ENCODE measurements around the gene PTPRCAP. TPM values are rescaled to one million over a fixed set of nuclear protein-coding genes. Genes with fewer than 3 reads are reported as not detected.
A peak's percentile ranks its signal among the peaks of the same experiment; 100 is the strongest.

PTPRCAP gene
- total RNA-seq, 1 experiment from 2014 or later, result 1.5 TPM

DNA sequence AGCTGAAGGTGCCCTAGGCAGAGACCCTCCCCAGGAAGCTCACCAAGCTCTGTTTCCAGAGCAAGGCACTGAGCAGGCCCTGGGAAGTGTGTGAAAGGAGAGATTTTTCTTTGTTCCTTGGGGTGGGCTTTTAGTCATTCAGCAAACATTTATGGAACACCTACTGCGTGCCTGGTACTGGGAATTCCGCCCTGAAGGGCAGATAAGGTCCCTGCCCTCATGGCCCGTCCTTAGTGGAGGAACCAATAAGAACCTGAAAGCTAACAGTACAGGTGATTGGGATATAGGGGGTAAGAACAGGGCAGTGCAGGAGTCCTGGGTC, 27.7 kb upstream of the PTPRCAP start:
- no peak for DNase-seq (ENCODE audit: low spot score)

DNA sequence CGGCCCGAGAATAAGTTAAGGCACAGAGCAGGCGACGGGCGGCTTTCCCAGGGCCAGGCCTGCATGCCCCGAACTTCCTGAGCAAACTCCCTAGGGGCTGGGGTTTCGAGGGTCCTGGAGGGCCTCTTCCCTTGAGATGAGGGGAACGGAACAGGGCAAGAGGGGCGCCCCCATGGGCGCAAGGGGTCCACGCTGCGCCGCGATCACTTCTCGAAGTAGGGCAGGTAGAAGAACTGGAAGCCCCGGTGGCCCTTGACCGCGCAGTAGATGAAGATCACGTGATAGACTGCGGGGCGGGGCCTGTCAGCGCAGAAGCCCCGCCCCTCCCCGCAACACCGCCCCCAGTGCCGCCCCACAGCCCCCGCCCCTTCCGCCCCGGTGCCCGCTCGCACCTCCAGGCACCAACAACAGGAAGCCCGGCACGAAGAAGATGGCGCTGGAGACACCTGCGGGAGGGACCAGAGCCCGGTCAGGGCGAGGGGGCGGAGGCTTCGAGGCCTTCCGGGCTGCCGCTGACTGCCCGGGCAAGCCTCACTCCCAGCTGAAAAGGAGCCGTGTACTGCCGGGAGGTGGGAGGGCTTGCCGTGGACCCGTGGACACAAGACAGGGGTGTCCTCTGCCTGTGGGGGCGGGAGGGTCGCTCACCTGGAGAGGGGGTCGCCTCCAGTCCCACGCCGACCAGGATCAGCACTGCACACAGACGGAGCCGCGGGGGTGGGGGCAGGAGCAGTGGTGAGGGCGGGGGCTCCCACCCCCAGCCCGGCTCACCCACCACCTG, 27.1 kb upstream of the PTPRCAP start:
- DNase-seq (ENCODE audit: low spot score), result peak; percentile 42

DNA sequence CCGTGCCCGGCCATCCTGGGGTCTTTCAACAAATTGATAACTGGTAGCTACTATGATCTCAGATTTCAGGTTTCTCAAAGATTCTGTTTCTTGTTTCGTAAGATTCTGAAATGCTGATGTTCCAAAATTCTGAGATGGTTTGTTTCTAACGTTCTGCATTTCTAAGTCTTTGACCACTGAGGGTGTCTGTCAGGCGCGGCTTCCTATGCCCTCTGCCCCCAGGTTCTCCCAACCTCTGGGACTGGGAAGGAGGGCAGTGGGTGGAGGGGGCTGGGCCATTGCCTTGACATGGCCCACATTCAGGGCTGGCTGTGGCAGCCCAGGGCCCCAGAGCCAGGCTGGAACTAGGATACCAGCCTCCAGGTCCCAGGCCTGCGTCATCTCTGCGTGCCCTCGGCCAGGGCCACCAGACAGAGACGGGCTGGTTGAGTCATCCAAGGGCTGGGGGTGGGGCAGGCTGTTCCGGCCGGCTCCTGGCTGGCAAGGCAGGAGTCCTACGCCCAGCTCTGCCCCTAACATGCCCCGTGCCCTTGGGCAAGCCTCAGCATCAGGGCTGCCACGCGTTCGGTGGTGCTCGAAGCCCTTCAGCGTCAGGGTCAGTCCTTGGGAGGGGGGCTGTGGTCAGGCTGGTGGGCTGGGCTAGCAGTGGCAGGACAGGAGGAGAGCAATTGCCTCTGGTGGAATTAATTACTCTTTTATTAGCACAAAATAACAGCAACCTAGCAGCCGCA, 26.4 kb upstream of the PTPRCAP start:
- DNase-seq (ENCODE audit: low spot score), result peak; percentile 86

GRCh38 chr11:67463186-67463585, 25.7 kb upstream of the PTPRCAP start:
- DNase-seq (ENCODE audit: low spot score), result no peak

DNA sequence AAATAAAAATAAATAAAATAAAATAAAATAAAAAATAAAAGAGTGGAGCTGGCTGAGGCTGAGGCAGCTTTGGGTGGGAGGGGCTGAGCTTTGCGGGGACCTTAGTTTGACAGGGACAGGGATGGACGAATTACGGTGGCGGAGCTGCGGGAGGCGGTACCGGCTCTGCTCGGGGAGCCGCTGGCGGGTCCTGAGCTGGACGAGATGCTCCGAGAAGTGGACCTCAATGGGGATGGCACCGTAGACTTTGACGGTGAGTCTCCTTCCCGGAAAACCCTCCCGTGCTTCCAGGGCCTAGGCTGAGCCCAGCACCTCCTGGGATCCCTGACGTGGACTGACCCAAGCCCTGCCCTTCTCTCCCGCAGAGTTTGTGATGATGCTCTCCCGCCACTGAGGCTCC, 20.8 kb upstream of the PTPRCAP start:
- no peak for DNase-seq (ENCODE audit: low spot score)

GRCh38 chr11:67457453-67457852, 20.0 kb upstream of the PTPRCAP start:
- no peak for DNase-seq (ENCODE audit: low spot score)

DNA sequence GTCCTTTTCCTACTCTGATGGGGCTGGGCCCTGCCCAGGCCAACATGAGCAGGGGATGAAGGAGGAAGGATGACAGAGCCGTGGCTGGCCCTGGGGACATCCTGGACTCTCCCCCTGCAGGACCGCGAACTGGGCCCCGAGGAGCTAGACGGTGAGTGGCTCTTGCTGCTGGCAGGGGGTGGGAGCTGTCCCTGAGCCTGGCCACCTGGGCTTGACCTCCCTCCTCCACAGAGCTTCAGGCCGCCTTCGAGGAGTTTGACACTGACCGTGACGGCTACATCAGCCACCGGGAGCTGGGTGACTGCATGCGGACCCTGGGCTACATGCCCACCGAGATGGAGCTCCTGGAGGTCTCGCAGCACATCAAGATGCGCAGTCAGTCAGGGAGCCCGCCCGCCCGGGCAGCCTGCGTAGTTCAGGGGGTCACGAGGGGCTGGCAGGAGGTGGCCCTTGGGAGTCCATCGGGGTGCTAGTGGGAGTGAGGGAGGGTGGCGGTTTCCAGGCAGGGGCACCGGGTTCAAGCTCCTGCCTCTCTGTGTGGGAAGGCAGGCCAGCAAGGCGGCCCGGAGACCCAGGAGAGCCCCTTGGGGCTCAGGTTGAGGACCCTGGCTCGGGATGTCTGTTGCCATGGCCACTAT, 18.7 kb upstream of the PTPRCAP start:
- DNase-seq (ENCODE audit: low spot score), result no peak

- DNase-seq (ENCODE audit: low spot score), result no peak
These were observed 17.6 kb upstream of the PTPRCAP start, which contains the start of gene CABP4 for GRCh38 chr11:67455054-67455453. CABP4 (plus strand) TSS chr11:67455354; CDS start chr11:67455424, 70 bp downstream.

- DNase-seq (ENCODE audit: low spot score), result no peak
These were observed 16.6 kb upstream of the PTPRCAP start for GRCh38 chr11:67453816-67454732.

DNA sequence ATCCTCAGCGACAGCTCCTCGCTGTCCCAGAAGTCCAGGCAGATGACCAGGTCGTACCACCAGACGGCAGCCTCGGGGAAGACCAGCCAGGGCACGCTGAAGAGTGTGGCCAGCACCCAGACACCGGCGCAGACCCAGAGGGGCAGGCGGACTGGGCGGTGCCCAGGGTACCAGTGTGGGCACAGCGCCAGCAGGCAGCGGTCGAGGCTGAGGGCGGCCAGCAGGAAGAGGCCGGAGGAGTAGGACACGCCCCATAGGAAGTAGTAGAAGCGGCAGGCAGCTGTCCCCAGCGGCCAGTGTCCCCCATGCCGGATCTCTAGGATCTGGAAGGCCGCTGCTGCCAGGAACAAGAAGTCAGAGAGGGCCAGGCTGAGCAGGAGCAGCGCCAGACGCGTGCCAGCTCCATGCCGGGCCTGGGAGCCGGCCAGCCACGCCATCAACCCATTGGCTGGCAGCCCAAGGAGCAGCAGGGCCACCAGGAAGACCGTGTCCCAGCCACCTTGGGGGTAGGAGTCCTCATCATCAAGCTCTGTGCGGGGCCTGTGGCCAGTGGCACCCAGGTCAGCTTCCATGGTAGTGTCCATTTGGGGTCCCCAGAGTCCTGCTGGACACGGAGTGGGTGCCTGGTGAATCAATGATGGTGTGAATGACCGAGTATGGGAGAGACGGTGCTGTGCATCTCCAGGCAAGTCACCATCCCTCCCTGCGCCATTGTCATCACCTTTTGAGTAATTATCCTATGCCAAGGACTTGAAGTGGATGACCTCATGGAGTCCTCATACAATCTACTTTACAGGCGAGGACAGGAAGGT, 14.9 kb upstream of the PTPRCAP start, which contains the start of gene GPR152:
Gene GPR152, minus strand, starts transcription at position 589 of the 812 bp plus-strand sequence. Its CDS starts 5 bp downstream, at position 584.
- no peak for DNase-seq (ENCODE audit: low spot score)

DNA sequence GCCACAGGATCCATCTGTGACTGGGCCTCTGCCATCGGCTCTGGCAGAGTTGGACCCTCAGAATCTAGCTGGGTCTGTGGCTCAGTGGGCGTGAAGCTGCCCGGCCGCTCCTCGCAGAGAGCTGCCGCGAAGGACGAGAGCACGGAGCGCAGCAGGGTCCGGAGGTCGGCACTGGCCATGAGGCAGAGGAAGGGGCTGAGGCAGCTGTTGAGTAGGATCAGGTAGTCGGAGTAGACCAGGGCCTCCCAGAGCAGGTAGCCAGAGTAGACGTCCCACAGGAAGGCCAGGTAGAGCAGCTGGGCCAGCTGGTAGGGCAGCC, 14.1 kb upstream of the PTPRCAP start:
- no peak for DNase-seq (ENCODE audit: low spot score)

GRCh38 chr11:67450796-67451657, 13.5 kb upstream of the PTPRCAP start:
- no peak for DNase-seq (ENCODE audit: low spot score)

DNA sequence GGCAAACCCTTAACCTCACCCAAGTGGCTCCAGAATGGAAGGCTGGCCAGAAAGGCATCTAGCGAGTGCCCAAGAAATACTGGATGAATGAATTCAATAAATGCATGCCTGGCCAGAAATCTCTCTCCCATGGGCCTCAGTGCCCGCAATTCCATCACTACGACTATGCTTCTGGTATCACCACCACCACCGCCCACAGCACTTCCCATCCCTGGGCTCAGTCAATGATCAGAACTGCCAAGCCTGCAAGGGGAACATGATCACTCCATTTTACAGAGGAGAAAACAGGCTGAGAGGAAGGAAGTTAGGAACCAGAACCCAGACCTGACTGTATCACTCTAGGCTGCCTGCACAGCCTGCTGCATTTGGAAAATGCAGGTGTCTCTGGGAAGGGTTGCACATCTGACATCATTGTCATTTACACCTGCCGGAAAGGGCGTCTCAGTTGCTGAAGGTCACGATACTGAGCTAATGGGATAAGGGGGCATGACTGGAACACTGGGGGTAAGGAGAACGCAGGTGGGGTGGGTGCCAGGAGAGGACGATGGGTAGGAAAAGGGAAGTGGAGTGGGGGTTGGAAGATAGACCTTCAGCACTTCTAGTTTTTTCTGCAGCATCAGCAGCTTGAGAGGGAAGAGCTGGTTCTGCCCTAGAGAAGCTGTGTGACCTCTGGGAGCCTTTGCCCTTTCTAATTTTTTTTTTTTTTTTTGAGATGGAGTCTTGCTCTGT, 11.8 kb upstream of the PTPRCAP start:
- no peak for DNase-seq (ENCODE audit: low spot score)

- DNase-seq (ENCODE audit: low spot score), result no peak
These were observed 10.7 kb upstream of the PTPRCAP start for GRCh38 chr11:67448220-67448609.

DNA sequence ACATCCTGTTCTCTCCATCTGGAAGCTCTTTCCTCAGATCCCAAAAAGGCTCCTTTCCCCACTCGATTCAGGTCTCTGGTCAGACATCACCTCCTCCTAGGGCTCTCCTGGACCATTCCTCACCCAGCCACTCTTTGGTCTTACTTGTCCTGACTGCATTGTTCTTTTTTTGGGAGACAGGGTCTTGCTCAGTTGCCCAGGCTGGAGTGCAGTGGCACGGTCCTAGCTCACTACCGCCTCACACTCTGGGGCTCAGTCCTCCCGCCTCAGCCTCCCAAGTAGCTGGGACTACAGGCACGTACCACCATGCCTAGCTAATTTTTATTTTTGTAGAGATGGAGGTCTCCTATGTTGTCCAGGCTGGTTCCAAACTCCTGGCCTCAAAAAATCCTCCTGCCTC, 8.0 kb upstream of the PTPRCAP start:
- no peak for DNase-seq (ENCODE audit: low spot score)

DNA sequence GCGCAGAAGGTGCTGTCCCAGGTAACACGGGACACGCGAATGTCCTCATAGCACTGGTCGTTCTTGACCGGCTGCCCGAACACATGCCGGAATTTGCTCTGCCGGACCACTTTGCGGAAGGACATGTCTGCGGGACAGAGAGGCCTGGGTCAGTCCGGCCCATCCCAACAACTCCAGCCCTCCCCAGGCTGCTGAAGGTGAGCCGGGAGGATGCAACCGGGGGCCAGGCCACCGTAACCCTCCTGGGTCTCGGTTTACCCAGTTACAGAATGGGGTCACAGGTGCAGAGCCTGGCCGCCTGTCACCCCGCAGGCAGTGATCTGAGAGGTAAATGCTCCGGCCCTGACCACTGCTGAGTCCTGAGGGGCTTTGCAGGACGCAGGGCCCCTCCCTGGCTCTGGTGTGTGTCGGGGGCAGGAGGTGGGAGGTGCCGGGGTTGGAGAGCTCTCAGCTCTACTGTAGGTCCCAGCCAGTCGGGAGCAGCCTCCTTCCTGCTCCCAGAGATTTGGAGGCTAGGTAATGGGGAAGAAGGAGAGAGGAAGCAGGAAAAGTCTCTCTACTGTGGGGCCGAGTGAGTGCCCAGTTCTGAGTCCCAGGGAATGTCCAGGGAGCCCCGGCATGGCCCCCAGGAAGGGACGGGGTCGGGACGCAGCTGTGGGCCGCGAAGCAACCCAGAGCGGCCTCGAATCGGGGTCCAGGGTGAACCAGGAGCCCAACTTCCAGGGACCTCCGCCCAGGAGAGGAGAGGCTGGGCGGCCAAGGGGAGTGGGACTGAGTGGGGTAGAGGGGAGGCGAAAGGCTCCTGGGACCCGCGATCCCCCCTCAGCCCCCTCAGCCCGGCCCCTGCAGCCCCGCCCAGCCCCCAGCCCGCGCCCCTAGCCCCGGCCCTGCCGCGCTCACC, 5.3 kb upstream of the PTPRCAP start:
- DNase-seq (ENCODE audit: low spot score), result no peak

- DNase-seq (ENCODE audit: low spot score), result no peak
These were observed 4.4 kb upstream of the PTPRCAP start for GRCh38 chr11:67441731-67442351.

GRCh38 chr11:67441098-67441563, 3.6 kb upstream of the PTPRCAP start:
- DNase-seq (ENCODE audit: low spot score), result no peak

Data from A172 (cell line).